Measurements from ENCODE around the gene SLC28A3. TPM values are rescaled to one million over a fixed set of nuclear protein-coding genes. Genes with fewer than 3 reads are reported as not detected.

Gene SLC28A3
- polyA plus RNA-seq, 1 experiment = 0.27 TPM

DNA sequence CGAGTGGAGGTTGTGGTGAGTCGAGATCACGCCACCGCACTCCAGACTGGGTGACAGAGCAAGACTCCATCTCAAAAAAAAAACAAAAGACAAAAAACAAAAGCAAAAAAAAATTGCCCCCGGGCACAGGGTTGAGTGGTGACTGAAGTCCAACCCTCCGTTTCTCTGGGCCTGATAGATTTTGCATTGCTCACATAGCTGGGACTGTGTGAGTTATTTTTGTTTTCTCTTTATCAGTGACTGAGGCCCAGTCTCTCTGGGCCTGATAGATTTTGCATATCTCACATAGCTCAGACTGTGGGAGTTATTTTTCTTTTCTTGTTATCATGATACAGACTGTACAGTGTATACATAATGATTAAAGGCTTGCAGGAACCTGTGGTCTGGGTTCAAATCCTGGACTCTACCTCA is 2.6 kb upstream of the SLC28A3 start:
- Histone ChIP-seq H3K36me3 (ENCODE audit: control insufficient read depth, insufficient read depth, low read length) (no peaks in the 10 kb centered on the region), H3K27me3 (ENCODE audit: control insufficient read depth, insufficient read depth, low read length) (no peaks in the 10 kb centered on the region), H3K4me3 (ENCODE audit: low read depth, low read length) (no peak overlapping the region)
- ChIA-PET POLR2A (interaction anchor here (0.6 kb wide), 1 partner anchor 10 kb away, joined by 3 read pairs; no protein-coding TSS in a partner anchor), CTCF (interaction anchor here (0.6 to 1.6 kb wide), 4 partner anchors 12 to 1386 kb away, joined by 4 to 8 read pairs (median 6); no protein-coding TSS in a partner anchor)
- TF ChIP-seq CTCF (IDR thresholded peaks at IDR 0.05; ENCODE audit: insufficient read depth, low read depth, low read length) = no peak
- DNase-seq (ENCODE audit: low read depth) = no peak

DNA sequence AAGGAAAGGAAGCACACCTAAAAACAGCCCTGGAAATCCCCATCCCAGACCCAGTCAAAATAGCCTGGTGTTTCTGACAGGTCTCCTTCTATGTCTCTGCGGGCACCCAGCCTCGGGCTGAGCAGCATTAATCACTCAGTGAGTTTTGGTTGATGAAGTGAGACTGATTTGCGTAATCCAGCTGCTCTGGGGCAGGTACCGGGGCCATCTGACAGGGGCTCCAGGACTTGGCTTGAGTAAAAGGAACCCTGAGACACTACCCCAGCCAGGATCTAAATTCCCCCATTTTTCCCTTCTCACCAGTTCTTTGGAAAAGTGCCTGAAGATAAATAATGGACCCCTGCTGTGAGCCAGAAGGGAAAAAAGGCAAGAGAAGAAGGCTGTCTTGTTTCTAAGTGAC is 596 bp downstream of the SLC28A3 start:
- H3K36me3 ChIP-seq (ENCODE audit: control insufficient read depth, insufficient read depth, low read length) = no peaks in the 10 kb centered on the region
- no peak for TF ChIP-seq CTCF (IDR thresholded peaks at IDR 0.05; ENCODE audit: insufficient read depth, low read depth, low read length)
- POLR2A ChIA-PET = no interaction called here
- H3K27me3 ChIP-seq (ENCODE audit: control insufficient read depth, insufficient read depth, low read length) = no peaks in the 10 kb centered on the region; the same call in 1 of the 2 replicates
- CTCF ChIA-PET = no interaction called here
- DNase-seq (ENCODE audit: low read depth) = no peak
- no peak overlapping the region for H3K4me3 ChIP-seq (ENCODE audit: low read depth, low read length)

- ChIA-PET CTCF (no interaction called here), POLR2A (no interaction called here)
- Histone ChIP-seq H3K4me3 (ENCODE audit: low read depth, low read length) (no peak overlapping the region), H3K36me3 (ENCODE audit: control insufficient read depth, insufficient read depth, low read length) (no peaks in the 10 kb centered on the region), H3K27me3 (ENCODE audit: control insufficient read depth, insufficient read depth, low read length) (no peaks in the 10 kb centered on the region; the same call in 1 of the 2 replicates)
- no peak for TF ChIP-seq CTCF (IDR thresholded peaks at IDR 0.05; ENCODE audit: insufficient read depth, low read depth, low read length)
- DNase-seq (ENCODE audit: low read depth) = no peak
Measured at GRCh38 chr9:84339503-84339902, 1.1 kb downstream of the SLC28A3 start.

- no peak for TF ChIP-seq CTCF (IDR thresholded peaks at IDR 0.05; ENCODE audit: insufficient read depth, low read depth, low read length)
- H3K4me3 ChIP-seq (ENCODE audit: low read depth, low read length) = no peak overlapping the region
- ChIA-PET CTCF (no interaction called here), POLR2A (no interaction called here)
- H3K27me3 ChIP-seq (ENCODE audit: control insufficient read depth, insufficient read depth, low read length) = no peaks in the 10 kb centered on the region; the same call in 1 of the 2 replicates
- no peak for DNase-seq (ENCODE audit: low read depth)
- H3K36me3 ChIP-seq (ENCODE audit: control insufficient read depth, insufficient read depth, low read length) = no peaks in the 10 kb centered on the region
Measured at GRCh38 chr9:84338792-84339191, 1.8 kb downstream of the SLC28A3 start.

GRCh38 chr9:84337252-84337651 is 3.3 kb downstream of the SLC28A3 start:
- ChIA-PET POLR2A (no interaction called here), CTCF (no interaction called here)
- no peak for TF ChIP-seq CTCF (IDR thresholded peaks at IDR 0.05; ENCODE audit: insufficient read depth, low read depth, low read length)
- Histone ChIP-seq H3K4me3 (ENCODE audit: low read depth, low read length) (no peak overlapping the region), H3K27me3 (ENCODE audit: control insufficient read depth, insufficient read depth, low read length) (no peaks in the 10 kb centered on the region; the same call in 1 of the 2 replicates), H3K36me3 (ENCODE audit: control insufficient read depth, insufficient read depth, low read length) (no peaks in the 10 kb centered on the region)
- no peak for DNase-seq (ENCODE audit: low read depth)

Data from BJ (cell line).